ENCODE data around the gene TMEM184C. TPM values are rescaled to one million over a fixed set of nuclear protein-coding genes. Genes with fewer than 3 reads are reported as not detected.

The TMEM184C gene
- total RNA-seq, 4 donors from 2014 or later, result 22.2 to 33.2 (median 24.4) TPM

GRCh38 chr4:147599206-147599605 lies 18.0 kb upstream of the TMEM184C start:
- no peaks in the 10 kb centered on the region for H3K9me3 ChIP-seq
- DNase-seq (ENCODE audit: low spot score in 2 of 2), result no peak
- no peak overlapping the region for H3K4me3 ChIP-seq
- H3K27me3 ChIP-seq, result no peaks in the 10 kb centered on the region
- whole genome bisulfite sequencing, 2 donors, result 82 to 88% methylated on average over 1 of the region's 1 CpG
- H3K27ac ChIP-seq, result no peak overlapping the region
- no peaks in the 10 kb centered on the region for H3K4me1 ChIP-seq
- TF ChIP-seq, protein P1, sequence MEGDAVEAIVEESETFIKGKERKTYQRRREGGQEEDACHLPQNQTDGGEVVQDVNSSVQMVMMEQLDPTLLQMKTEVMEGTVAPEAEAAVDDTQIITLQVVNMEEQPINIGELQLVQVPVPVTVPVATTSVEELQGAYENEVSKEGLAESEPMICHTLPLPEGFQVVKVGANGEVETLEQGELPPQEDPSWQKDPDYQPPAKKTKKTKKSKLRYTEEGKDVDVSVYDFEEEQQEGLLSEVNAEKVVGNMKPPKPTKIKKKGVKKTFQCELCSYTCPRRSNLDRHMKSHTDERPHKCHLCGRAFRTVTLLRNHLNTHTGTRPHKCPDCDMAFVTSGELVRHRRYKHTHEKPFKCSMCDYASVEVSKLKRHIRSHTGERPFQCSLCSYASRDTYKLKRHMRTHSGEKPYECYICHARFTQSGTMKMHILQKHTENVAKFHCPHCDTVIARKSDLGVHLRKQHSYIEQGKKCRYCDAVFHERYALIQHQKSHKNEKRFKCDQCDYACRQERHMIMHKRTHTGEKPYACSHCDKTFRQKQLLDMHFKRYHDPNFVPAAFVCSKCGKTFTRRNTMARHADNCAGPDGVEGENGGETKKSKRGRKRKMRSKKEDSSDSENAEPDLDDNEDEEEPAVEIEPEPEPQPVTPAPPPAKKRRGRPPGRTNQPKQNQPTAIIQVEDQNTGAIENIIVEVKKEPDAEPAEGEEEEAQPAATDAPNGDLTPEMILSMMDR (IDR thresholded peaks at IDR 0.05), result no peak
- TF ChIP-seq EP300 (IDR thresholded peaks at IDR 0.05) (no peak), POLR2A (IDR thresholded peaks at IDR 0.05) (no peak)
- H3K36me3 ChIP-seq, result no peaks in the 10 kb centered on the region

DNA sequence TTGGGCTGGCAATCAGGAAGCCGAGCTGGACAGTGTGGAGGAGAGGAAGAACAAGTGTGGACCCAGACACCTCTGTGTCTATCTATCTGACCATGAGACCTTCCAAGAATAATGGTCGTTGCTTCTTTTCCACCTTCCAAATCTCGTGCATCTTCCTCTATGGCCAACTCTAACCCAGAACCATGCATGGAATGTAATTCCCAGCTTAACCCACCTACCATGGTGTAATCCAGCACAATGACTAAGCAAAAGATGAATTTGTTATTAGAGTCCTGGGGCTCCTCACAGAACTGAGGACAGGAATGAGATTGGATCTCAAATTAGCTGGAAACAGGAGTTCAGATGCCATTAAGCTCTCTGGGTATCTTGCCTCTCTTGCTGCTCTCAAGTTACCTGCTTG lies 17.4 kb upstream of the TMEM184C start:
- Histone ChIP-seq H3K36me3 (no peaks in the 10 kb centered on the region), H3K27me3 (no peaks in the 10 kb centered on the region), H3K27ac (no peak overlapping the region), H3K4me1 (no peaks in the 10 kb centered on the region), H3K9me3 (no peaks in the 10 kb centered on the region), H3K4me3 (no peak overlapping the region)
- DNase-seq (ENCODE audit: low spot score in 2 of 2), result no peak
- TF ChIP-seq, protein P1 (IDR thresholded peaks at IDR 0.05), result no peak
- TF ChIP-seq POLR2A (IDR thresholded peaks at IDR 0.05) (no peak), EP300 (IDR thresholded peaks at IDR 0.05) (no peak)
- WGBS, 2 donors, result 73 to 80% methylated on average over 3 of the region's 3 CpGs

DNA sequence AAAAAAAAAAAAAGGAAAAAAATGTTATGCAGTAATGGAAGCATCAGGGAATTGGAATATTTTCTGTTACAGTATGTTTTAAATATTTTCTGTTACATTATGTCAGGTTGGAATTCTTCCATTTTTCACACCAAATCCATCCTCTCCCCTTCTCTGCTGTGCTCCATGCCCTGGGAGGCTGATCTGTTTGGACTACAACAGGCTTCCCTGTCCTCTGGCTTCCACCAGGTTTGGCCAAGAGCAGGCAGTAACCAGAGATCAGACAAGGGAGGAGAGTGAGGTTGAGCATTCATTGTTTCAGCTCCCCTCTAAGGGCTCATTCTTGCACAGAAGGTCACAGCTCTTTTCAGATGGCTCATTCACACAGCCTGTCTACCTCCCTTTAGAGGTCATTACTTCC lies 11.7 kb upstream of the TMEM184C start:
- H3K36me3 ChIP-seq, result no peaks in the 10 kb centered on the region
- no peak overlapping the region for H3K4me3 ChIP-seq
- H3K27ac ChIP-seq, result no peak overlapping the region
- TF ChIP-seq, protein P1 (IDR thresholded peaks at IDR 0.05), result no peak
- TF ChIP-seq POLR2A (IDR thresholded peaks at IDR 0.05) (no peak), EP300 (IDR thresholded peaks at IDR 0.05) (no peak)
- H3K27me3 ChIP-seq, result no peaks in the 10 kb centered on the region
- no peaks in the 10 kb centered on the region for H3K4me1 ChIP-seq
- no peak for DNase-seq (ENCODE audit: low spot score in 2 of 2)
- H3K9me3 ChIP-seq, result no peaks in the 10 kb centered on the region

GRCh38 chr4:147607471-147607870 lies 9.7 kb upstream of the TMEM184C start:
- no peaks in the 10 kb centered on the region for H3K36me3 ChIP-seq
- H3K27me3 ChIP-seq, result no peaks in the 10 kb centered on the region
- DNase-seq (ENCODE audit: low spot score in 2 of 2), result no peak
- no peaks in the 10 kb centered on the region for H3K9me3 ChIP-seq
- no peak overlapping the region for H3K4me3 ChIP-seq
- H3K4me1 ChIP-seq, result no peaks in the 10 kb centered on the region
- H3K27ac ChIP-seq, result no peak overlapping the region
- WGBS, 2 donors, result 91% methylated on average over 1 of the region's 1 CpG
- TF ChIP-seq EP300 (IDR thresholded peaks at IDR 0.05), result no peak
- TF ChIP-seq, protein P1 (IDR thresholded peaks at IDR 0.05), result no peak
- TF ChIP-seq POLR2A (IDR thresholded peaks at IDR 0.05), result no peak

GRCh38 chr4:147610686-147611085 lies 6.5 kb upstream of the TMEM184C start:
- 58 to 67% methylated on average over 1 of the region's 1 CpG for WGBS, 2 donors
- no peaks in the 10 kb centered on the region for H3K27me3 ChIP-seq
- DNase-seq (ENCODE audit: low spot score in 2 of 2), result no peak
- H3K4me3 ChIP-seq, result no peak overlapping the region
- TF ChIP-seq, protein P1 (IDR thresholded peaks at IDR 0.05), result no peak
- TF ChIP-seq POLR2A (IDR thresholded peaks at IDR 0.05), result no peak
- TF ChIP-seq EP300 (IDR thresholded peaks at IDR 0.05), result no peak
- no peaks in the 10 kb centered on the region for H3K9me3 ChIP-seq
- no peaks in the 10 kb centered on the region for H3K36me3 ChIP-seq
- no peaks in the 10 kb centered on the region for H3K4me1 ChIP-seq
- H3K27ac ChIP-seq, result no peak overlapping the region
